GM21717 (cell line): Measurements from ENCODE around the gene CNNM2.
"Not testable (repeated sequence)": the region's sequence is repeated elsewhere in the genome, so short reads cannot be mapped to it uniquely, and the experiment has no call there.

Source experiments
- ATAC-seq: cut with Tn5 transposase; IDR thresholded peaks from one replicate; pipeline ENCODE4 v1.9.1; 2021; ENCODE audit warnings: mild to moderate bottlenecking, moderate library complexity; ENCODE audit not compliant: unreplicated experiment

The CNNM2 gene

GRCh38 chr10:102964713-102965112, 46.6 kb downstream of the CNNM2 start:
- no peak for ATAC-seq

- ATAC-seq, result no peak
Observed at GRCh38 chr10:102965311-102965851, 47.3 kb downstream of the CNNM2 start.

GRCh38 chr10:102967123-102967522, 49.0 kb downstream of the CNNM2 start:
- no peak for ATAC-seq

GRCh38 chr10:102970562-102971340, 52.7 kb downstream of the CNNM2 start:
- no peak for ATAC-seq

GRCh38 chr10:102975483-102976379, 57.6 kb downstream of the CNNM2 start:
- no peak for ATAC-seq

- ATAC-seq, result not testable (repeated sequence)
Observed at GRCh38 chr10:102976380-102976726, 58.3 kb downstream of the CNNM2 start.

GRCh38 chr10:102982296-102982695, 64.2 kb downstream of the CNNM2 start:
- ATAC-seq, result no peak

GRCh38 chr10:102984086-102984485, 66.0 kb downstream of the CNNM2 start:
- no peak for ATAC-seq

- ATAC-seq, result no peak
Observed at GRCh38 chr10:102985811-102986210, 67.7 kb downstream of the CNNM2 start.

GRCh38 chr10:102988404-102989314, 70.6 kb downstream of the CNNM2 start:
- ATAC-seq, result no peak

- no peak for ATAC-seq
Observed at GRCh38 chr10:102994531-102995295, 76.6 kb downstream of the CNNM2 start.

GRCh38 chr10:102996876-102997275, 78.8 kb downstream of the CNNM2 start:
- ATAC-seq, result no peak

GRCh38 chr10:102997998-102998397, 79.9 kb downstream of the CNNM2 start:
- ATAC-seq, result no peak

- no peak for ATAC-seq
Observed at GRCh38 chr10:102998399-102998907, 80.4 kb downstream of the CNNM2 start.

- ATAC-seq, result not testable (repeated sequence)
Observed at GRCh38 chr10:103000050-103000449, 82.0 kb downstream of the CNNM2 start.

- no peak for ATAC-seq
Observed at GRCh38 chr10:103007017-103007416, 88.9 kb downstream of the CNNM2 start.

- no peak for ATAC-seq
Observed at GRCh38 chr10:103013416-103013815, 95.3 kb downstream of the CNNM2 start.

GRCh38 chr10:103019425-103019824, 101.3 kb downstream of the CNNM2 start:
- no peak for ATAC-seq

- no peak for ATAC-seq
Observed at GRCh38 chr10:103021150-103021899, 103.2 kb downstream of the CNNM2 start.
